ENCODE results near the gene ZNF81. TPM values are rescaled to one million over a fixed set of nuclear protein-coding genes. Genes with fewer than 3 reads are reported as not detected.
"Not testable (repeated sequence)": the region's sequence is repeated elsewhere in the genome, so short reads cannot be mapped to it uniquely, and the experiment has no call there.

Gene ZNF81
- total and polyA plus RNA-seq, 3 experiments from 2014 or later: 5.3 to 8.9 (median 7.9) TPM

DNA sequence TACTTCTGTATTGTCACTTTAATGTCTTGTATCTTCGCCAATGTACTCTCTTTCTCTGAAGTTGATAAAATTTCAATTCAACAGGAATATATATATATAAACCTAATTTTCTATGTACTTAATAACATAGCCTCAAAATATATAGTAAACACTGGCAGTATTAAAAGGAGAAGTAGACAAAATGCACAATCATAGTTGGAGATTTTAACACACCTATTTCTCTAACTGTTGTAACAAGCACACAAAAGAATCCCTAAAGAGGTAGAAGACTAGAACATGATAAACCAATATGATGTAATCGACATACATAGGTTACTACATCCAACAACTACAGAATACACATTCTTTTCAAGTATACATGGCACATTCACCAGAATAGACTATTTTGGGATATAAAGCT, 65.5 kb downstream of the ZNF81 start:
- DNase-seq: no peak
- ChIA-PET POLR2A (no interaction called here), CTCF (no interaction called here)
- no peak overlapping the region for H3K27ac ChIP-seq (ENCODE audit: low read depth, low read length)
- H3K36me3 Mint-ChIP-seq: peaks cover 4 to 24% (median 19%) of the 10 kb centered on the region in 3 donors
- H3K4me1 ChIP-seq (ENCODE audit: insufficient read depth, low read length): no peaks in the 10 kb centered on the region
- no peaks in the 10 kb centered on the region for H3K4me1 Mint-ChIP-seq
- no peak overlapping the region for H3K4me3 ChIP-seq (ENCODE audit: low read length)
- no peaks in the 10 kb centered on the region for H3K27me3 ChIP-seq (ENCODE audit: insufficient read depth, low read length, poor library complexity, severe bottlenecking)
- no peaks in the 10 kb centered on the region for H3K9me3 ChIP-seq (ENCODE audit: low read length)
- no peak overlapping the region for H3K4me3 Mint-ChIP-seq
- no peaks in the 10 kb centered on the region for H3K36me3 ChIP-seq (ENCODE audit: insufficient read depth, low read length)
- no peaks in the 10 kb centered on the region for H3K27me3 Mint-ChIP-seq
- no peaks in the 10 kb centered on the region for H3K9me3 Mint-ChIP-seq
- H3K27ac Mint-ChIP-seq: no peak overlapping the region

DNA sequence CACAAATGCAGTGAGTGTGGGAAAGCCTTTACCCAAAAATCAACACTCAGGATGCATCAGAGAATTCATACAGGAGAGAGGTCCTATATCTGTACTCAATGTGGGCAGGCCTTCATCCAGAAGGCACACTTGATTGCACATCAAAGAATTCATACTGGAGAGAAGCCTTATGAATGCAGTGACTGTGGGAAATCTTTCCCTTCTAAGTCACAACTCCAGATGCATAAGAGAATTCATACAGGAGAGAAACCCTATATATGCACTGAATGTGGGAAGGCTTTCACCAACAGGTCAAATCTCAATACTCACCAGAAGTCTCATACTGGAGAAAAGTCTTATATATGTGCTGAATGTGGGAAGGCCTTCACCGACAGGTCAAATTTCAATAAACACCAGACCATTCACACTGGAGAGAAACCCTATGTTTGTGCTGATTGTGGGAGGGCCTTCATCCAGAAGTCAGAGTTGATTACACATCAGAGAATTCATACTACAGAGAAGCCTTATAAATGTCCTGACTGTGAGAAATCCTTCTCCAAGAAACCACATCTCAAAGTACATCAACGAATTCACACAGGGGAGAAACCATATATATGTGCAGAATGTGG, 79.3 kb downstream of the ZNF81 start:
- Histone ChIP-seq H3K27me3 (ENCODE audit: insufficient read depth, low read length, poor library complexity, severe bottlenecking) (no peaks in the 10 kb centered on the region), H3K4me3 (ENCODE audit: low read length) (no peak overlapping the region), H3K4me1 (ENCODE audit: insufficient read depth, low read length) (no peaks in the 10 kb centered on the region), H3K27ac (ENCODE audit: low read depth, low read length) (no peak overlapping the region), H3K36me3 (ENCODE audit: insufficient read depth, low read length) (no peaks in the 10 kb centered on the region), H3K9me3 (ENCODE audit: low read length) (peaks cover 12% of the 10 kb centered on the region)
- peaks cover 10 to 53% (median 43%) of the 10 kb centered on the region in 3 donors for H3K36me3 Mint-ChIP-seq
- no peaks in the 10 kb centered on the region for H3K4me1 Mint-ChIP-seq
- no peak overlapping the region for H3K27ac Mint-ChIP-seq
- ChIA-PET CTCF (no interaction called here), POLR2A (no interaction called here)
- no peak overlapping the region for H3K4me3 Mint-ChIP-seq
- DNase-seq: no peak
- peaks cover 7 to 72% (median 47%) of the 10 kb centered on the region in 5 donors for H3K9me3 Mint-ChIP-seq
- H3K27me3 Mint-ChIP-seq: peaks cover 0 to 1% of the 10 kb centered on the region in 2 donors

DNA sequence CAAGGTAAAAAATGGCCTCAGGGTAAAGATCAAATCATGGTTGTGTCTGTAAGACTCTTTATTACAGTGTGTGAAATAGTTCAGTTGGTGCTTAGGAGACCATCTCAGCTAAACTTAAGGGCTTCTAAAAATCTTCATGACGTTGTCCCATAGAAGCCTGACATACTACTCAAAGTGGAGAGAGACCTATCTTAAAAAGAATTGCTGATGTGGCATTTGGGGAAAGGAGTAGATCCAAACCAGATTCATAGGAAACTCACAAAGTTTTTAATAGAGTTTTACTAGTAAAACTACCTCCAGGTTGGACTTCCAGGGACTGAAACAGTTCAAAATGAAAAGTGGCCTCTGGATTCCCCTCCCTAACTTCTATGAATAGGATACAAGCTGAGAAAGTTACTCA, 81.6 kb downstream of the ZNF81 start:
- H3K4me1 Mint-ChIP-seq: no peaks in the 10 kb centered on the region
- Histone ChIP-seq H3K27me3 (ENCODE audit: insufficient read depth, low read length, poor library complexity, severe bottlenecking) (no peaks in the 10 kb centered on the region), H3K36me3 (ENCODE audit: insufficient read depth, low read length) (no peaks in the 10 kb centered on the region), H3K27ac (ENCODE audit: low read depth, low read length) (no peak overlapping the region), H3K9me3 (ENCODE audit: low read length) (peaks cover 12% of the 10 kb centered on the region), H3K4me3 (ENCODE audit: low read length) (no peak overlapping the region), H3K4me1 (ENCODE audit: insufficient read depth, low read length) (no peaks in the 10 kb centered on the region)
- H3K36me3 Mint-ChIP-seq: peaks cover 10 to 41% (median 29%) of the 10 kb centered on the region in 3 donors
- ChIA-PET POLR2A (no interaction called here), CTCF (no interaction called here)
- no peak for DNase-seq
- no peak overlapping the region for H3K4me3 Mint-ChIP-seq
- no peak overlapping the region for H3K27ac Mint-ChIP-seq
- H3K27me3 Mint-ChIP-seq: no peaks in the 10 kb centered on the region
- peaks cover 7 to 70% (median 47%) of the 10 kb centered on the region in 5 donors for H3K9me3 Mint-ChIP-seq

DNA sequence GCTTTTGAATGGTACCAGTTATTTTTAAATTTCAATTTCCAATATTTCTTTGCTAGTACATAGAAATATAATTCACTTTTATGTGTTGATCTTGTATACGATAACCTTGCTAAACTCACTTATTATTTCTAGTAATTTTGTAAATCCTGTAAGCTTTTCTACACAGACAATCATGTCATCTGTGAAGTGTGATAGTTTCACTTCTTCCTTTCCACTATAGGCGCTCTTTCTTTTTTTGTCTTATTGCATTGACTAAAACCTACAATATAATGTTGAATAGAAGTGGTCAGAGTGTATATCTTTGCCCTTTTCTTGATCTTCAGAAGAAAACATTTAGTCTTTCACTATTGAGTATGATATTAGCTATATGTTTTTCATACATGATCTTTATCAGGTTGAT, 90.5 kb downstream of the ZNF81 start:
- H3K36me3 ChIP-seq (ENCODE audit: insufficient read depth, low read length): no peaks in the 10 kb centered on the region
- ChIA-PET CTCF (no interaction called here), POLR2A (no interaction called here)
- Mint-ChIP-seq H3K27me3 (peaks cover 0 to 3% of the 10 kb centered on the region in 2 donors), H3K36me3 (peaks cover 0 to 4% (median 0%) of the 10 kb centered on the region in 3 donors), H3K4me1 (no peaks in the 10 kb centered on the region), H3K9me3 (peaks cover 0 to 11% (median 0%) of the 10 kb centered on the region in 5 donors), H3K4me3 (no peak overlapping the region), H3K27ac (no peak overlapping the region)
- H3K4me1 ChIP-seq (ENCODE audit: insufficient read depth, low read length): no peaks in the 10 kb centered on the region
- no peak overlapping the region for H3K27ac ChIP-seq (ENCODE audit: low read depth, low read length)
- H3K4me3 ChIP-seq (ENCODE audit: low read length): no peak overlapping the region
- no peak for DNase-seq
- H3K9me3 ChIP-seq (ENCODE audit: low read length): no peaks in the 10 kb centered on the region
- no peaks in the 10 kb centered on the region for H3K27me3 ChIP-seq (ENCODE audit: insufficient read depth, low read length, poor library complexity, severe bottlenecking)

DNA sequence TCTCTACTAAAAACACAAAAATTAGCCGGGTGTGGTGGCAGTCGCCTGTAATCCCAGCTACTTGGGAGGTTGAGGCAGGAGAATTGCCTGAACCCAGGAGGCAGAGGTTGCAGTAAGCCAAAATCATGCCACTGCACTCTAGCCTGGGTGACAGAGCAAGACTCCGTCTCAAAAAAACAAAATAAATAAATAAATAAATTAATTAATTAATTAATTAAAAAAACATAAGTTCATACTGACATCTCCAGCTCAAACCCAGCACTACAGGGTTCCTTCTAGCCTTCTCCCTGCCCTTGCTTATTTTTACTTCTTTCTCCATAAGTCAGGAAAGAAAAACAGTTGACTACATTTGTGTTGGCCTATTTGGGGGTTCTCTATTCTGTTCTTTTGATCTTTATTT, 95.3 kb downstream of the ZNF81 start:
- H3K36me3 ChIP-seq (ENCODE audit: insufficient read depth, low read length); H3K4me3 Mint-ChIP-seq; H3K9me3 Mint-ChIP-seq; H3K4me1 Mint-ChIP-seq; H3K4me1 ChIP-seq (ENCODE audit: insufficient read depth, low read length); H3K4me3 ChIP-seq (ENCODE audit: low read length); POLR2A ChIA-PET; H3K9me3 ChIP-seq (ENCODE audit: low read length); H3K36me3 Mint-ChIP-seq; H3K27ac ChIP-seq (ENCODE audit: low read depth, low read length); H3K27ac Mint-ChIP-seq; DNase-seq; H3K27me3 Mint-ChIP-seq; H3K27me3 ChIP-seq (ENCODE audit: insufficient read depth, low read length, poor library complexity, severe bottlenecking); CTCF ChIA-PET: not testable (repeated sequence)

DNA sequence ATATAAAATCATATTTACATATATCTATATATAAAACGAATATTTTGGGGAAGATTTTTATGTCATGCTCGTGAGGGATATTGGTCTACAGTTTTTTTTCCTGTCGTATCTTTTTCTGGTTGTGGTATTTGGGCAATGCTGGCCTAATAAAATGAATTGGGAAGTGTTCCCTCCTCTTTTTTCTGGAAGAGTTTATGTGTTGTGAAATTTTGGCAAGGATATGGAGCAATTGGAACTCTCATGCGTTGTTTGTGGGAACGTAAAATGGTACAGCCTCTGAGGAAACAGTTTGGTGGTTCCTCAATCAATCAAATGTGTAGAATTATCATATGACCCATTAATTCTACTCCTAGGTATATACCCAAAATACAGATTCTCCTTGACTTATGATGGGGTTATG, 97.2 kb downstream of the ZNF81 start:
- Histone ChIP-seq H3K27ac (ENCODE audit: low read depth, low read length) (no peak overlapping the region), H3K27me3 (ENCODE audit: insufficient read depth, low read length, poor library complexity, severe bottlenecking) (no peaks in the 10 kb centered on the region), H3K4me1 (ENCODE audit: insufficient read depth, low read length) (no peaks in the 10 kb centered on the region), H3K4me3 (ENCODE audit: low read length) (no peak overlapping the region), H3K9me3 (ENCODE audit: low read length) (no peaks in the 10 kb centered on the region), H3K36me3 (ENCODE audit: insufficient read depth, low read length) (no peaks in the 10 kb centered on the region)
- no peak for DNase-seq
- peaks cover 0 to 7% of the 10 kb centered on the region in 2 donors for H3K27me3 Mint-ChIP-seq
- no peak overlapping the region for H3K27ac Mint-ChIP-seq
- no peak overlapping the region for H3K4me3 Mint-ChIP-seq
- ChIA-PET POLR2A (no interaction called here), CTCF (no interaction called here)
- peaks cover 4 to 6% (median 5%) of the 10 kb centered on the region in 3 donors for H3K4me1 Mint-ChIP-seq
- H3K9me3 Mint-ChIP-seq: peaks cover 0 to 2% (median 0%) of the 10 kb centered on the region in 5 donors
- H3K36me3 Mint-ChIP-seq: no peaks in the 10 kb centered on the region

DNA sequence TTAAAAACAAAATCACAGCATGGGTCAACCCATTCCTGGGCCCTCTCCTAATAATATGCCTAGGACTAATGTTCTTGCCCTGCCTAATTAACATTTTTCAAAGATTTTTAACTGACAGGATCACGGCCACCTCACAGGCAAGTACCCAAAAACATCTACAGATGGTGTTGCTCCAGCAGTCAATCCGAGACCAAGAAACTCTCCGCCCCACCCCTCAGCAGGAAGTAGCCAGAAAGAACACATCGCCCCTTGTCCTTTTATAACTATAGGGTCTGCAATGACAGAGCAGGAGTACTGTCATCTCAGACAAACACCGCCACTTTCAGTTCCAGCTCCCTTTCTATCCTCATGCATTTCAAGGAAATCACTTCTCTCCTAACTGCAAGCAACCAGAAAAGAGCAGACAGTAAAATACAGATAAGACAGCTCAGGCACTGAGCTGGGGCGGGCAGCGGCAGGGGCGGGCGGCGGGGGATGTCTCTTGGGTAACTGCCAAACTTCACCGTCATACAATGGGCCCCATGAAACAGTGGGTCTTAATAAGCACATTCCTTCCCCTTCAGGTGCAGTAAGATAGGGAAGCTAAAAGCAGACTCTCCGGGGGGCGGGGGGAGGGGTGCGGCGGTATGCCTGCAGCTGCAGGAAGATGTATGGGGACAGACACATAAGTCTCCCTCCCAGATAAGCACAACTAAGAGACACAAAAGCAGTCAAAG, 99.7 kb downstream of the ZNF81 start:
- Histone ChIP-seq H3K9me3 (ENCODE audit: low read length) (no peaks in the 10 kb centered on the region), H3K27ac (ENCODE audit: low read depth, low read length) (peak overlapping the region; percentile 31), H3K4me1 (ENCODE audit: insufficient read depth, low read length) (no peaks in the 10 kb centered on the region), H3K27me3 (ENCODE audit: insufficient read depth, low read length, poor library complexity, severe bottlenecking) (no peaks in the 10 kb centered on the region), H3K4me3 (ENCODE audit: low read length) (no peak overlapping the region), H3K36me3 (ENCODE audit: insufficient read depth, low read length) (no peaks in the 10 kb centered on the region)
- Mint-ChIP-seq H3K4me3 (peak overlapping the region in 6 of 7 donors; percentile 21 to 71 (median 48)), H3K27me3 (peaks cover 0 to 7% of the 10 kb centered on the region in 2 donors), H3K36me3 (no peaks in the 10 kb centered on the region), H3K9me3 (peaks cover 0 to 2% (median 0%) of the 10 kb centered on the region in 5 donors), H3K4me1 (peaks cover 4 to 6% (median 5%) of the 10 kb centered on the region in 3 donors), H3K27ac (peak overlapping the region in 1 of 8 donors; percentile 25)
- DNase-seq: peak in 1 of 5 donors; percentile 5
- ChIA-PET CTCF (no interaction called here), POLR2A (no interaction called here)

DNA sequence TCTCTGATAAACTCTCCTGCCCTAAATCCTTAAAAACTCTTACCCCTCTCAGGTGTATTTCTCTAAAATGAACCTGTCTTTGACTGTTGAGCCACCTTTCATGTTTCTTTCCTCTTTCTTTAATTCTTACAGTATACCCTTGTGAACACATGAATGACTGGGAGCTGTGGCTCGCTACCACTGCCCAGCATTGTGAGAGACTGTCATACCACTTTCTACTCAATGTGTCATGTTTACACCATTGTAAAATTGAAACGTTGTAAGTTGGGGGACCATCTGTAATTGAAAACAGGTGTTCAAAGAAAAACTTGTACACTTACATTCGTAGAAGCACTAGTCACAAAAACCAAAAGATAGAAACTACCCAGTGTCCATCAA, 100.2 kb downstream of the ZNF81 start:
- H3K36me3 ChIP-seq (ENCODE audit: insufficient read depth, low read length): no peaks in the 10 kb centered on the region
- Mint-ChIP-seq H3K27me3 (peaks cover 0 to 9% of the 10 kb centered on the region in 2 donors), H3K9me3 (peaks cover 0 to 2% (median 0%) of the 10 kb centered on the region in 5 donors), H3K4me3 (peak overlapping the region in 5 of 7 donors; percentile 20 to 48 (median 32)), H3K27ac (no peak overlapping the region), H3K36me3 (no peaks in the 10 kb centered on the region), H3K4me1 (peaks cover 4 to 6% (median 5%) of the 10 kb centered on the region in 3 donors)
- no peak overlapping the region for H3K4me3 ChIP-seq (ENCODE audit: low read length)
- CTCF ChIA-PET: no interaction called here
- no peaks in the 10 kb centered on the region for H3K9me3 ChIP-seq (ENCODE audit: low read length)
- no peaks in the 10 kb centered on the region for H3K27me3 ChIP-seq (ENCODE audit: insufficient read depth, low read length, poor library complexity, severe bottlenecking)
- H3K27ac ChIP-seq (ENCODE audit: low read depth, low read length): no peak overlapping the region
- POLR2A ChIA-PET: no interaction called here
- no peak for DNase-seq
- H3K4me1 ChIP-seq (ENCODE audit: insufficient read depth, low read length): no peaks in the 10 kb centered on the region

Measured in CD8-positive, alpha-beta memory T cell (primary cell).